ENCODE measurements around the gene DBT. TPM values are rescaled to one million over a fixed set of nuclear protein-coding genes. Genes with fewer than 3 reads are reported as not detected.
"Not testable (repeated sequence)": the region's sequence is repeated elsewhere in the genome, so short reads cannot be mapped to it uniquely, and the experiment has no call there.

The DBT gene
- total RNA-seq, 4 donors from 2014 or later, result 9.1 to 14.2 (median 12.6) TPM

DNA sequence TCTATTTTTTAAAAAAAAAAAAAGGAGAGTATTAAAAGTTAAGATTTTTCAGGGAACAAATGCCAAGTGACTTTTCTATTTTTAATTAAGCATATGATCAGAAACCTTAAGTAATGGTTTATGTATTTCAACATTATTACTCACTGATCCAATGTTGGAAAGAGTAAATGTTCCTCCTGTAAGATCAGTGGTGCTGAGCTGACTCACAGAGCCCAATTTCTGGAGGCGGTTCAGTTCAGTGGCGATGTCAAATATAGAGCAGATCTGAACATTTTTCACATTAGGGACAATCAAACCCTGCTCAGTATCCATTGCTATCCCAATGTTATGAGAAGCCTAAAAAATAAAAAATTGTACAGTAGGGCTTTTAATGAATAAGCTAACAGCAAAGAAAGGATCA, 43.3 kb downstream of the DBT start:
- Histone ChIP-seq H3K36me3 (peaks cover 51 to 90% (median 60%) of the 10 kb centered on the region in 4 donors), H3K27ac (replicated peaks in 1 of 4) (no peak overlapping the region), H3K9me3 (no peaks in the 10 kb centered on the region), H3K4me1 (no peaks in the 10 kb centered on the region), H3K4me3 (no peak overlapping the region), H3K27me3 (no peaks in the 10 kb centered on the region)
- TF ChIP-seq EP300 (IDR thresholded peaks at IDR 0.05), result no peak
- no peak for TF ChIP-seq POLR2AphosphoS5 (IDR thresholded peaks at IDR 0.05)
- intact Hi-C loops (cut with DNase I), result no loop called here
- no peak for DNase-seq (ENCODE audit: extremely low spot score)
- 100% methylated on average over 2 of the region's 2 CpGs for WGBS

DNA sequence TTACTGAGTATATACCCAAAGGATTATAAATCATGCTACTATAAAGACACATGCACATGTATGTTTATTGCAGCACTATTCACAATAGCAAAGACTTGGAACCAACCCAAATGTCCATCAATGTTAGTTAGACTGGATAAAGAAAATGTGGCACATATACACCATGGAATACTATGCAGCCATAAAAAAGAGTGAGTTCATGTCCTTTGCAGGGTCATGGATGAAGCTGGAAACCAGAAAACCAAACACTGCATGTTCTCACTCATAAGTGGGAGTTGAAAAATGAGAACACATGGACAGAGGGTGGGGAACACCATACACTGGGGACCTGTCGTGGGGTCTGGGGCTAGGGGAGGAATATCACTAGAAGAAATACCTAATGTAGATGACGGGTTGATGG, 44.0 kb downstream of the DBT start:
- intact Hi-C loops (cut with DNase I); H3K4me3 ChIP-seq; DNase-seq (ENCODE audit: extremely low spot score); H3K27ac ChIP-seq (replicated peaks in 1 of 4); H3K27me3 ChIP-seq; H3K4me1 ChIP-seq; H3K9me3 ChIP-seq: not testable (repeated sequence)
- 100% methylated on average over 2 of the region's 2 CpGs for WGBS
- H3K36me3 ChIP-seq, result peaks cover 50 to 90% (median 64%) of the 10 kb centered on the region in 4 donors

DNA sequence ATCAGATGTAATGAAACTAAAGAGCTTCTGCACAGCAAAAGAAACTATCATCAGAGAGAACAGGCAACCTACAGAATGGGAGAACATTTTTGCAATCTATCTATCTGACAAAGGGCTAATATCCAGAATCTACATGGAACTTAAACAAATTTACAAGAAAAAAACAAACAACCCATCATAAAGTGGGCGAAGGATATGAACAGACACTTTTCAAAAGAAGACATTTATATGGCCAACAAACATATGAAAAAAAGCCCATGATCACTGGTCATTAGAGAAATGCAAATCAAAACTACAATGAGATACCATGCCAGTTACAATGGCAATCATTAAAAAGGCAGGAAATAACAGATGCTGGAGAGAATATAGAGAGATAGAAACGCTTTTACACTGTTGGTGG, 44.5 kb downstream of the DBT start:
- H3K27me3 ChIP-seq; H3K9me3 ChIP-seq; H3K27ac ChIP-seq (replicated peaks in 1 of 4); H3K4me3 ChIP-seq; intact Hi-C loops (cut with DNase I); DNase-seq (ENCODE audit: extremely low spot score); H3K4me1 ChIP-seq: not testable (repeated sequence)
- peaks cover 53 to 90% (median 68%) of the 10 kb centered on the region in 4 donors for H3K36me3 ChIP-seq
- 95% methylated on average over 2 of the region's 2 CpGs for WGBS

DNA sequence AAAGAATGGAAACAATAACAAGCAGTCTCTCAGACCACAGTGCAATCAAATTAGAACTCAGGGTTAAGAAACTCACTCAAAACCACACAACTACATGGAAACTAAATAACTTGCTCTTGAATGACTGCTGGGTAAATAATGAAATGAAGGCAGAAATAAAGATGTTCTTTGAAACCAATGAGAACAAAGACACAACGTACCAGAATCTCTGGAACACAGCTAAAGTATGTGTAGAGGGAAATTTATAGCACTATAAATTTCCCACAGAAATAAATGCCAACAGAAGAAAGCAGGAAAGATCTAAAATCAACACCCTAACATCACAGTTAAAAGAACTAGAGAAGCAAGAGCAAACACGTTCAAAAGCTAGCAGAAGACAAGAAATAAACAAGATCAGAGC, 46.9 kb downstream of the DBT start:
- H3K27me3 ChIP-seq; H3K4me3 ChIP-seq; DNase-seq (ENCODE audit: extremely low spot score); H3K27ac ChIP-seq (replicated peaks in 1 of 4); H3K4me1 ChIP-seq; intact Hi-C loops (cut with DNase I); H3K9me3 ChIP-seq: not testable (repeated sequence)
- peaks cover 46 to 92% (median 66%) of the 10 kb centered on the region in 4 donors for H3K36me3 ChIP-seq
- 78% methylated on average over 2 of the region's 2 CpGs for WGBS

DNA sequence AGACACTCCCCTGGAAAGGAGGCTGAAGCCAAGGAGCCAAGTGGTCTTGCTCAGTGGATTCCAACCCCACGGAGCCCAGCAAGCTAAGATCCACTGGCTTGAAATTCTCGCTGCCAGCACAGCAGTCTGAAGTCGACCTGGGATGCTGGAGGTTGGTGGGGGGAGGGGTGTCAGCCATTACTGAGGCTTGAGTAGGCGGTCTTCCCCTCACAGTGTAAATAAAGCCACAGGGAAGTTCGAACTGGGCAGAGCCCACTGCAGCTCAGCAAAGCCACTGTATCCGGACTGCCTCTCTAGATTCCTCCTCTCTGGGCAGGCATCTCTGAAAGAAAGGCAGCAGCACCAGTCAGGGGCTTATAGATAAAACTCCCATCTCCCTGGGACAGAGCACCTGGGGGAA, 49.6 kb downstream of the DBT start:
- H3K27ac ChIP-seq (replicated peaks in 1 of 4); H3K4me1 ChIP-seq; H3K27me3 ChIP-seq; intact Hi-C loops (cut with DNase I); H3K4me3 ChIP-seq; DNase-seq (ENCODE audit: extremely low spot score); H3K9me3 ChIP-seq: not testable (repeated sequence)
- 69% methylated on average over 6 of the region's 6 CpGs for WGBS
- peaks cover 30 to 90% (median 55%) of the 10 kb centered on the region in 4 donors for H3K36me3 ChIP-seq

DNA sequence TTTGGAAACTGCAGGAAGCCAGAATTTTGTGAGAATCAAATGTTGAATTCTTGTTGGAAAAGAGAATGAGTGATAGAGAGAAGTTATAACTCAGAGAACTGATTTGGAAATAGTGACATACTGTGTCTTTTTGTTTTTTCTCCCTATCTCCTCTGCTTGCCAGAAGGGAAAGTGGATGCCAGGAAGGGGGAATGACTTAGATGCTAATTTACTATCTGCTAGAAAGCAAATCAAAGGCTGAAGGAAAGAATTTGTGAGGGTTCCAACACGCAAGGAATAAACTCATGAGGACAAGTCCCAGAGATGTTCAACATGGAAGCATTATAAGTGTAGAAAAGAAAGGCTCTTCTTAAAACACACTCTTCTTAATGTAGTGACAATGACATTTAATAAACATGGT, 51.0 kb downstream of the DBT start:
- no peaks in the 10 kb centered on the region for H3K9me3 ChIP-seq
- WGBS, result 96% methylated on average over 1 of the region's 1 CpG
- no peak for DNase-seq (ENCODE audit: extremely low spot score)
- H3K27ac ChIP-seq (replicated peaks in 1 of 4), result no peak overlapping the region
- intact Hi-C loops (cut with DNase I), result no loop called here
- no peaks in the 10 kb centered on the region for H3K27me3 ChIP-seq
- no peak overlapping the region for H3K4me3 ChIP-seq
- TF ChIP-seq POLR2AphosphoS5 (IDR thresholded peaks at IDR 0.05) (no peak), POLR2A (IDR thresholded peaks at IDR 0.05; ENCODE audit: low read depth) (no peak), EP300 (IDR thresholded peaks at IDR 0.05) (no peak)
- TF ChIP-seq, protein P1, sequence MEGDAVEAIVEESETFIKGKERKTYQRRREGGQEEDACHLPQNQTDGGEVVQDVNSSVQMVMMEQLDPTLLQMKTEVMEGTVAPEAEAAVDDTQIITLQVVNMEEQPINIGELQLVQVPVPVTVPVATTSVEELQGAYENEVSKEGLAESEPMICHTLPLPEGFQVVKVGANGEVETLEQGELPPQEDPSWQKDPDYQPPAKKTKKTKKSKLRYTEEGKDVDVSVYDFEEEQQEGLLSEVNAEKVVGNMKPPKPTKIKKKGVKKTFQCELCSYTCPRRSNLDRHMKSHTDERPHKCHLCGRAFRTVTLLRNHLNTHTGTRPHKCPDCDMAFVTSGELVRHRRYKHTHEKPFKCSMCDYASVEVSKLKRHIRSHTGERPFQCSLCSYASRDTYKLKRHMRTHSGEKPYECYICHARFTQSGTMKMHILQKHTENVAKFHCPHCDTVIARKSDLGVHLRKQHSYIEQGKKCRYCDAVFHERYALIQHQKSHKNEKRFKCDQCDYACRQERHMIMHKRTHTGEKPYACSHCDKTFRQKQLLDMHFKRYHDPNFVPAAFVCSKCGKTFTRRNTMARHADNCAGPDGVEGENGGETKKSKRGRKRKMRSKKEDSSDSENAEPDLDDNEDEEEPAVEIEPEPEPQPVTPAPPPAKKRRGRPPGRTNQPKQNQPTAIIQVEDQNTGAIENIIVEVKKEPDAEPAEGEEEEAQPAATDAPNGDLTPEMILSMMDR (IDR thresholded peaks at IDR 0.05), result no peak
- H3K36me3 ChIP-seq, result peaks cover 22 to 85% (median 53%) of the 10 kb centered on the region in 4 donors
- no peaks in the 10 kb centered on the region for H3K4me1 ChIP-seq

DNA sequence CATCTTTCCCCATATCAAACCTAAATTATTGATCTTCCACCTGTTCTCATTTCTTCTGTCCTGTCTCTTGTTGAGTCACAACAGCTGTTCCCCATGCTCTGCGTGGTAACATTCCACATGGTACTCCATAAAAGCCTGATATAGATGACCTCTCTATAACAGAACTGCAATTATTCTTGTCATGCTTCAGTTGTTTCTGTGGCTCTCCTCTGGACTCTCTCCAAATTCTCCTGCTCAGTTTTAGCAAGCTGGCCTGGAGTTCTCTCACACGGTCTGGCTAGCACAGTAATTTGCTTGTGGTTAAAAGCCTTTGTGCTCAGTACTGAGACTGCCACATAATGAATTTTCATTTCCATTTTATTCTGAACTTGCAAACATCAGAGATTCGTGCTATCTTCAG, 61.0 kb downstream of the DBT start:
- DNase-seq (ENCODE audit: extremely low spot score), result no peak
- H3K27me3 ChIP-seq, result no peaks in the 10 kb centered on the region
- intact Hi-C loops (cut with DNase I), result no loop called here
- no peaks in the 10 kb centered on the region for H3K9me3 ChIP-seq
- peaks cover 9 to 16% (median 15%) of the 10 kb centered on the region in 4 donors for H3K4me1 ChIP-seq
- no peak overlapping the region for H3K27ac ChIP-seq (replicated peaks in 1 of 4)
- H3K36me3 ChIP-seq, result peaks cover 0 to 25% (median 2%) of the 10 kb centered on the region in 4 donors
- TF ChIP-seq, protein P1 (IDR thresholded peaks at IDR 0.05), result no peak
- no peak for TF ChIP-seq POLR2AphosphoS5 (IDR thresholded peaks at IDR 0.05)
- TF ChIP-seq EP300 (IDR thresholded peaks at IDR 0.05), result no peak
- 25% methylated on average over 3 of the region's 3 CpGs for WGBS
- H3K4me3 ChIP-seq, result no peak overlapping the region
